HFF-Myc (cell line): ENCODE results near the gene SMIM14.
A peak's percentile ranks its signal among the peaks of the same experiment; 100 is the strongest.

Experiments used
- DNase-seq: peaks from one replicate; pipeline ENCODE4 v3.0.0-alpha.2; 2011; ENCODE audit warnings: low read depth; ENCODE audit errors: extremely low read depth
- H3K4me3 ChIP-seq: replicated peaks from 2 replicates; pipeline ENCODE4 v1.5.1; 2011; ENCODE audit warnings: low read depth, mild to moderate bottlenecking, control low read depth, low read length
- CTCF ChIP-seq: IDR thresholded peaks from 2 replicates; pipeline ENCODE4 v1.5.1; 2012; ENCODE audit warnings: mild to moderate bottlenecking, low read depth, low read length, control low read depth; ENCODE audit errors: missing control alignments

Gene SMIM14

GRCh38 chr4:39526765-39527295, 111.8 kb downstream of the SMIM14 start:
- peak overlapping the region; percentile 94 for H3K4me3 ChIP-seq
- TF ChIP-seq CTCF: no peak
- no peak for DNase-seq

- no peak for DNase-seq
- TF ChIP-seq CTCF: no peak
- peak overlapping the region; percentile 94 for H3K4me3 ChIP-seq
Observed at GRCh38 chr4:39525822-39526690, 112.6 kb downstream of the SMIM14 start.

GRCh38 chr4:39524161-39524957, 114.3 kb downstream of the SMIM14 start:
- no peak for TF ChIP-seq CTCF
- DNase-seq: no peak
- H3K4me3 ChIP-seq: no peak overlapping the region

- TF ChIP-seq CTCF: no peak
- H3K4me3 ChIP-seq: no peak overlapping the region
- no peak for DNase-seq
Observed at GRCh38 chr4:39522068-39522467, 116.6 kb downstream of the SMIM14 start.

GRCh38 chr4:39521253-39521919, 117.3 kb downstream of the SMIM14 start:
- DNase-seq: peak; percentile 35
- no peak overlapping the region for H3K4me3 ChIP-seq
- TF ChIP-seq CTCF: no peak

GRCh38 chr4:39518484-39518883, 120.2 kb downstream of the SMIM14 start:
- TF ChIP-seq CTCF: no peak
- no peak for DNase-seq
- H3K4me3 ChIP-seq: no peak overlapping the region
